Kidney epithelial cell (primary cell): Measurements from ENCODE around the gene SEMA4D. TPM values are rescaled to one million over a fixed set of nuclear protein-coding genes. Genes with fewer than 3 reads are reported as not detected.

ENCODE experiments used
- DNase-seq: peaks from one replicate; pipeline ENCODE4 v3.0.0-alpha.2; 2010; ENCODE audit warnings: low read depth
- H3K27me3 ChIP-seq: 2 replicates; pipeline ENCODE4 v1.6.0; 2011; ENCODE audit warnings: low read length; ENCODE audit not compliant: control insufficient read depth, insufficient read depth
- H3K36me3 ChIP-seq: 2 replicates; pipeline ENCODE4 v1.5.1; 2011; ENCODE audit warnings: low read length; ENCODE audit not compliant: control insufficient read depth, insufficient read depth
- H3K4me3 ChIP-seq: 2 replicates; pipeline ENCODE4 v1.5.1; 2011; ENCODE audit warnings: low read depth, mild to moderate bottlenecking, control low read depth, low read length
- CTCF ChIP-seq: IDR thresholded peaks from 2 replicates; pipeline ENCODE4 v1.5.1; 2011; ENCODE audit warnings: mild to moderate bottlenecking, moderate library complexity, low read length, control low read depth, inconsistent platforms; ENCODE audit not compliant: insufficient read depth, poor library complexity, severe bottlenecking
- total RNA-seq: library from RNA; depleted of rRNA; stranded (reverse); fragments of >200 nt; gene quantifications from 2 replicates; pipeline ENCODE4 v1.2.3, GENCODE V29; 2015

SEMA4D gene
- total RNA-seq, 1 donor from 2014 or later: 30.7 TPM

GRCh38 chr9:89446961-89447310 is 51.0 kb downstream of the SEMA4D start:
- no peak for TF ChIP-seq CTCF
- H3K36me3 ChIP-seq: no peaks in the 10 kb centered on the region
- H3K4me3 ChIP-seq: no peak overlapping the region
- no peaks in the 10 kb centered on the region for H3K27me3 ChIP-seq
- no peak for DNase-seq

- TF ChIP-seq CTCF: no peak
- no peaks in the 10 kb centered on the region for H3K36me3 ChIP-seq
- no peaks in the 10 kb centered on the region for H3K27me3 ChIP-seq
- no peak overlapping the region for H3K4me3 ChIP-seq
- no peak for DNase-seq
These were observed 51.5 kb downstream of the SEMA4D start for GRCh38 chr9:89446261-89446960.

- no peak for DNase-seq
- Histone ChIP-seq H3K27me3 (no peaks in the 10 kb centered on the region), H3K4me3 (no peak overlapping the region), H3K36me3 (no peaks in the 10 kb centered on the region)
- TF ChIP-seq CTCF: no peak
These were observed 52.1 kb downstream of the SEMA4D start for GRCh38 chr9:89445801-89446251.

GRCh38 chr9:89444925-89445765 is 52.8 kb downstream of the SEMA4D start:
- TF ChIP-seq CTCF: no peak
- H3K36me3 ChIP-seq: no peaks in the 10 kb centered on the region
- no peaks in the 10 kb centered on the region for H3K27me3 ChIP-seq
- no peak for DNase-seq
- H3K4me3 ChIP-seq: no peak overlapping the region

- no peak overlapping the region for H3K4me3 ChIP-seq
- no peaks in the 10 kb centered on the region for H3K36me3 ChIP-seq
- no peak for TF ChIP-seq CTCF
- H3K27me3 ChIP-seq: no peaks in the 10 kb centered on the region
- no peak for DNase-seq
These were observed 53.6 kb downstream of the SEMA4D start for GRCh38 chr9:89444274-89444673.
